ENCODE results near the gene FAM221A. TPM values are rescaled to one million over a fixed set of nuclear protein-coding genes. Genes with fewer than 3 reads are reported as not detected.

FAM221A gene
- total and polyA plus RNA-seq, 2 donors (not counting 1 experiment from before 2014, with no cell fraction given) = 10.7 to 11.3 TPM

GRCh38 chr7:23664122-23664521 is 15.9 kb upstream of the FAM221A start:
- no peak overlapping the region for H3K27ac Mint-ChIP-seq
- ATAC-seq (ENCODE audit: low read depth) (no peak), DNase-seq (no peak)
- H2AFZ ChIP-seq (ENCODE audit: insufficient read depth, low read depth, low read length, poor library complexity, severe bottlenecking) = no peak overlapping the region
- no peak for TF ChIP-seq CTCF (IDR thresholded peaks at IDR 0.05)
- TF ChIP-seq EZH2 (IDR thresholded peaks at IDR 0.05; ENCODE audit: borderline replicate concordance, insufficient read depth, low read depth, low read length, poor library complexity, severe bottlenecking) = no peak
- H3K9me3 ChIP-seq (ENCODE audit: control extremely low read depth in 1 of 3, control insufficient read depth in 2 of 3, insufficient read depth in 1 of 3, low read length in 2 of 3) = peaks cover 0 to 11% (median 8%) of the 10 kb centered on the region in 3 donors
- no peaks in the 10 kb centered on the region for H3K4me1 ChIP-seq (ENCODE audit: control insufficient read depth in 2 of 2, insufficient read depth in 2 of 2, low read length in 2 of 2)
- H4K20me1 ChIP-seq (ENCODE audit: control insufficient read depth, insufficient read depth, low read length, poor library complexity, severe bottlenecking) = no peaks in the 10 kb centered on the region
- POLR2A ChIA-PET = no interaction called here
- H3K27ac ChIP-seq (ENCODE audit: low read length in 2 of 2) = no peak overlapping the region
- no peaks in the 10 kb centered on the region for H3K27me3 Mint-ChIP-seq
- H3K9me3 Mint-ChIP-seq (ENCODE audit: insufficient read depth) = no peaks in the 10 kb centered on the region
- CTCF ChIA-PET = no interaction called here
- H3K9ac ChIP-seq (ENCODE audit: low read length) = no peak overlapping the region
- no peaks in the 10 kb centered on the region for H3K4me1 Mint-ChIP-seq
- H3K36me3 ChIP-seq (replicated peaks in 1 of 2; ENCODE audit: control extremely low read depth in 1 of 2, control insufficient read depth in 1 of 2, extremely low read depth in 1 of 2, insufficient read depth in 2 of 2, low read length in 1 of 2) = no peaks in the 10 kb centered on the region
- no peak overlapping the region for H3K4me3 Mint-ChIP-seq
- H3K79me2 ChIP-seq (ENCODE audit: control insufficient read depth, insufficient read depth, low read length) = no peaks in the 10 kb centered on the region
- no peaks in the 10 kb centered on the region for H3K27me3 ChIP-seq (replicated peaks in 1 of 4; ENCODE audit: control extremely low read depth in 1 of 4, control insufficient read depth in 3 of 4, insufficient read depth in 4 of 4, low read length in 3 of 4)
- no peak overlapping the region for H3K4me2 ChIP-seq (replicated peaks; ENCODE audit: low read depth, low read length, poor library complexity, severe bottlenecking)
- no peak overlapping the region for H3K4me3 ChIP-seq (ENCODE audit: control extremely low read depth in 1 of 5, extremely low read depth in 1 of 5, insufficient read depth in 1 of 5, low read depth in 2 of 5, low read length in 4 of 5)
- intact Hi-C loops (cut with micrococcal nuclease) = no loop called here

- H3K9me3 Mint-ChIP-seq (ENCODE audit: insufficient read depth) = no peaks in the 10 kb centered on the region
- Histone ChIP-seq H3K9ac (ENCODE audit: low read length) (no peak overlapping the region), H3K27me3 (replicated peaks in 1 of 4; ENCODE audit: control extremely low read depth in 1 of 4, control insufficient read depth in 3 of 4, insufficient read depth in 4 of 4, low read length in 3 of 4) (no peaks in the 10 kb centered on the region), H3K27ac (ENCODE audit: low read length in 2 of 2) (no peak overlapping the region), H3K4me1 (ENCODE audit: control insufficient read depth in 2 of 2, insufficient read depth in 2 of 2, low read length in 2 of 2) (no peaks in the 10 kb centered on the region), H2AFZ (ENCODE audit: insufficient read depth, low read depth, low read length, poor library complexity, severe bottlenecking) (no peak overlapping the region), H4K20me1 (ENCODE audit: control insufficient read depth, insufficient read depth, low read length, poor library complexity, severe bottlenecking) (no peaks in the 10 kb centered on the region), H3K79me2 (ENCODE audit: control insufficient read depth, insufficient read depth, low read length) (no peaks in the 10 kb centered on the region), H3K36me3 (replicated peaks in 1 of 2; ENCODE audit: control extremely low read depth in 1 of 2, control insufficient read depth in 1 of 2, extremely low read depth in 1 of 2, insufficient read depth in 2 of 2, low read length in 1 of 2) (no peaks in the 10 kb centered on the region), H3K4me2 (replicated peaks; ENCODE audit: low read depth, low read length, poor library complexity, severe bottlenecking) (no peak overlapping the region), H3K9me3 (ENCODE audit: control extremely low read depth in 1 of 3, control insufficient read depth in 2 of 3, insufficient read depth in 1 of 3, low read length in 2 of 3) (no peaks in the 10 kb centered on the region), H3K4me3 (ENCODE audit: control extremely low read depth in 1 of 5, extremely low read depth in 1 of 5, insufficient read depth in 1 of 5, low read depth in 2 of 5, low read length in 4 of 5) (no peak overlapping the region)
- intact Hi-C loops (cut with micrococcal nuclease) = no loop called here
- no peak overlapping the region for H3K4me3 Mint-ChIP-seq
- WGBS (ENCODE audit: insufficient coverage) = 100% methylated on average over 1 of the region's 3 CpGs
- no peaks in the 10 kb centered on the region for H3K27me3 Mint-ChIP-seq
- DNase-seq = no peak
- ChIA-PET POLR2A (no interaction called here), CTCF (interaction anchor here (1.3 to 1.4 kb wide), 2 partner anchors 12 to 399 kb away, joined by 3 read pairs; no protein-coding TSS in a partner anchor)
- no peaks in the 10 kb centered on the region for H3K4me1 Mint-ChIP-seq
- ATAC-seq (ENCODE audit: low read depth) = no peak
- H3K27ac Mint-ChIP-seq = no peak overlapping the region
- TF ChIP-seq EZH2 (IDR thresholded peaks at IDR 0.05; ENCODE audit: borderline replicate concordance, insufficient read depth, low read depth, low read length, poor library complexity, severe bottlenecking) (no peak), CTCF (IDR thresholded peaks at IDR 0.05) (no peak)
These were observed 8.0 kb upstream of the FAM221A start for GRCh38 chr7:23672033-23672432.

All from B cell (primary cell).